AG04450 (cell line): Measurements from ENCODE around the gene ARL13A. TPM values are rescaled to one million over a fixed set of nuclear protein-coding genes. Genes with fewer than 3 reads are reported as not detected.

Experiments used
- CTCF ChIA-PET: fragments of 300-600, 350-600 bp; formaldehyde crosslinking; extraction: SDS; loops from one replicate; lab custom pipeline; 2022; ENCODE audit warnings: antibody characterized with exemption, inconsistent platforms; lab: Charles Lee
- POLR2A ChIA-PET: fragments of 350-600 bp; formaldehyde crosslinking; extraction: SDS; loops from one replicate; lab custom pipeline; 2021; ENCODE audit warnings: antibody characterized with exemption, inconsistent platforms; lab: Yijun Ruan, JAX
- DNase-seq: peaks from one replicate; pipeline ENCODE4 v3.0.0-alpha.2; 2011; ENCODE audit warnings: low read depth, low spot score
- H3K27ac ChIP-seq: one replicate; pipeline ENCODE4 v1.5.1; 2012; ENCODE audit warnings: low read depth, low read length, control low read depth
- H3K27me3 ChIP-seq: one replicate; pipeline ENCODE4 v1.6.0; 2012; ENCODE audit warnings: low read length; ENCODE audit not compliant: control insufficient read depth, insufficient read depth
- H3K4me3 ChIP-seq: 2 replicates; pipeline ENCODE4 v1.5.1; 2011; ENCODE audit warnings: mild to moderate bottlenecking, low read depth, low read length, control low read depth
- H3K9me3 ChIP-seq: 2 replicates; pipeline ENCODE4 v1.5.1; 2012; ENCODE audit warnings: low read length; ENCODE audit not compliant: control insufficient read depth, insufficient read depth
- polyA minus RNA-seq: library from RNA; depleted of rRNA, polyadenylated mRNA; stranded (reverse); fragments of >200 nt; gene quantifications from 2 replicates; pipeline ENCODE4 v1.2.3, GENCODE V29; 2011; rRNA and poly(A)+ RNA removed
- polyA plus RNA-seq: library from polyadenylated mRNA; depleted of rRNA; stranded (reverse); fragments of >200 nt; gene quantifications from 2 replicates; pipeline ENCODE4 v1.2.3, GENCODE V29; 2011; rRNA removed
- TF ChIP-seq, protein P1 (sequence below): IDR thresholded peaks from 2 replicates; pipeline ENCODE4 v1.5.1; 2011; ENCODE audit warnings: low read depth, low read length, control low read depth, inconsistent platforms

Gene ARL13A
- polyA plus RNA-seq, result 0.09 and 0.24 TPM in 2 replicates
- polyA minus RNA-seq, result not detected in 2 replicates

DNA sequence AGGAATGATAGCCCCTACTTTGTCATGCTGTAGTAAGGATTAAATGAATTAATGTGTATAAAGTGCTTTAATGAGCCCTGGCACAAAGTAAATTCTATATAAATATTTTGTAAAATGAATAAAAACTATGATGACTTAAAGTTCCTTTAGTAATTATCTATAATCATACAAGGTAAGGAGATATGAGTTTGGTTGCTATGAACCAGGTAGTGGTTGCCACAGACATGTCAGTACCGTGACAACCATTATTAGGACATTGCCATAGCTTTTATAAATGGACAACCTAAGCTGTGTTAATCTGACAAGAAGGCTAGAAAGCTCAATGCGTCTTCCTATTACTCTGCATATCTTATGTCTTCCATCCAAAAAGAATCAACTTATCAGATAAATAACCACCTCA is at the start of gene ARL13A:
Gene ARL13A, plus strand, starts transcription at position 301 of the 400 bp plus-strand sequence. CDS start 3,982 bp downstream, outside the sequence.
- Histone ChIP-seq H3K27ac (no peak within 1 kb of the TSS), H3K4me3 (no peak within 1 kb of the TSS), H3K27me3 (no peaks in the 10 kb centered on the region), H3K9me3 (no peaks in the 10 kb centered on the region)
- TF ChIP-seq, protein P1, sequence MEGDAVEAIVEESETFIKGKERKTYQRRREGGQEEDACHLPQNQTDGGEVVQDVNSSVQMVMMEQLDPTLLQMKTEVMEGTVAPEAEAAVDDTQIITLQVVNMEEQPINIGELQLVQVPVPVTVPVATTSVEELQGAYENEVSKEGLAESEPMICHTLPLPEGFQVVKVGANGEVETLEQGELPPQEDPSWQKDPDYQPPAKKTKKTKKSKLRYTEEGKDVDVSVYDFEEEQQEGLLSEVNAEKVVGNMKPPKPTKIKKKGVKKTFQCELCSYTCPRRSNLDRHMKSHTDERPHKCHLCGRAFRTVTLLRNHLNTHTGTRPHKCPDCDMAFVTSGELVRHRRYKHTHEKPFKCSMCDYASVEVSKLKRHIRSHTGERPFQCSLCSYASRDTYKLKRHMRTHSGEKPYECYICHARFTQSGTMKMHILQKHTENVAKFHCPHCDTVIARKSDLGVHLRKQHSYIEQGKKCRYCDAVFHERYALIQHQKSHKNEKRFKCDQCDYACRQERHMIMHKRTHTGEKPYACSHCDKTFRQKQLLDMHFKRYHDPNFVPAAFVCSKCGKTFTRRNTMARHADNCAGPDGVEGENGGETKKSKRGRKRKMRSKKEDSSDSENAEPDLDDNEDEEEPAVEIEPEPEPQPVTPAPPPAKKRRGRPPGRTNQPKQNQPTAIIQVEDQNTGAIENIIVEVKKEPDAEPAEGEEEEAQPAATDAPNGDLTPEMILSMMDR, result no peak
- no peak for DNase-seq
- POLR2A ChIA-PET, result no interaction called here
- CTCF ChIA-PET, result no interaction called here

DNA sequence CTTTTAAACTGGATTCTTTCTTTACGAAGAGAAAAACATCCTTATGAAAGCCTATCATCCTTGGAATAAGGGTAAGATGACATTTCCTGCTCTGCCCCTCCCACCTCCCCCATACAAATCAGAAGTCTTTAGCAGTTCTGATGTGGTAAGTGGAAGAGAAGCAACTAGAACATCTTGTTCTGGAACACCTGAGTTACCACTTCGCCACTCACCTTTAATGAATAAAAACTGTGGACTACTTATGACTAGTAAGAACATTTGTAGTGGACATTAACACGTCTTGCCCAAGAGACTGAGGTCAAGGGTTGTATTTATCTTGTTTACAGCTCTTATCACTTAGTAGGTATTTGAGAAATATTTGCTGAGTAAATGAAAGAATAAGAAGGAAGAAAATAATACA is 45.1 kb upstream of the ARL13A start:
- POLR2A ChIA-PET, result no interaction called here

DNA sequence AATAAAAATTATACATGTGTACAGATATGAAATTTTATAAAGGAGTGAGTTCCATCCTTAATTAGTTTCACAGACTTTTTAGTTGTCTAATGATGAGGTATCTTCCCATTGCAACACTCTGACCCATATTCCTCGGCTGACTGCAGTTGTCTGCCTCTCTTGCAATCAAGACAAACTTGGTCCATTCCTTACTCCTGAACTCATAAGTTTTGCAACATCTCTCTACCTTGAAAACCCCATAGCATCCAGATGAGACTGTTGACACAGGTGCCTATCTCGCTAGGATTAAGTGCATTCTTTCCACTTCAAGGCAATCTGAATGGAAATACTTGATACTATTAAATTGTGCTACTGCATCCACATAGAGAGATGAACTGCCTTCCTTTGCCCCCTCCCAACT is 43.1 kb upstream of the ARL13A start:
- Histone ChIP-seq H3K27me3 (no peaks in the 10 kb centered on the region), H3K9me3 (peaks cover 3% of the 10 kb centered on the region; the same call in 1 of the 2 replicates), H3K27ac (no peak overlapping the region), H3K4me3 (no peak overlapping the region)
- ChIA-PET POLR2A (no interaction called here), CTCF (no interaction called here)
- no peak for DNase-seq
- TF ChIP-seq, protein P1, result no peak

More for the DNA sequence above, 45.1 kb upstream of the ARL13A start:
- CTCF ChIA-PET, result no interaction called here
- no peaks in the 10 kb centered on the region for H3K9me3 ChIP-seq
- TF ChIP-seq, protein P1, result no peak
- DNase-seq, result no peak
- H3K4me3 ChIP-seq, result no peak overlapping the region
- no peak overlapping the region for H3K27ac ChIP-seq
- H3K27me3 ChIP-seq, result no peaks in the 10 kb centered on the region

DNA sequence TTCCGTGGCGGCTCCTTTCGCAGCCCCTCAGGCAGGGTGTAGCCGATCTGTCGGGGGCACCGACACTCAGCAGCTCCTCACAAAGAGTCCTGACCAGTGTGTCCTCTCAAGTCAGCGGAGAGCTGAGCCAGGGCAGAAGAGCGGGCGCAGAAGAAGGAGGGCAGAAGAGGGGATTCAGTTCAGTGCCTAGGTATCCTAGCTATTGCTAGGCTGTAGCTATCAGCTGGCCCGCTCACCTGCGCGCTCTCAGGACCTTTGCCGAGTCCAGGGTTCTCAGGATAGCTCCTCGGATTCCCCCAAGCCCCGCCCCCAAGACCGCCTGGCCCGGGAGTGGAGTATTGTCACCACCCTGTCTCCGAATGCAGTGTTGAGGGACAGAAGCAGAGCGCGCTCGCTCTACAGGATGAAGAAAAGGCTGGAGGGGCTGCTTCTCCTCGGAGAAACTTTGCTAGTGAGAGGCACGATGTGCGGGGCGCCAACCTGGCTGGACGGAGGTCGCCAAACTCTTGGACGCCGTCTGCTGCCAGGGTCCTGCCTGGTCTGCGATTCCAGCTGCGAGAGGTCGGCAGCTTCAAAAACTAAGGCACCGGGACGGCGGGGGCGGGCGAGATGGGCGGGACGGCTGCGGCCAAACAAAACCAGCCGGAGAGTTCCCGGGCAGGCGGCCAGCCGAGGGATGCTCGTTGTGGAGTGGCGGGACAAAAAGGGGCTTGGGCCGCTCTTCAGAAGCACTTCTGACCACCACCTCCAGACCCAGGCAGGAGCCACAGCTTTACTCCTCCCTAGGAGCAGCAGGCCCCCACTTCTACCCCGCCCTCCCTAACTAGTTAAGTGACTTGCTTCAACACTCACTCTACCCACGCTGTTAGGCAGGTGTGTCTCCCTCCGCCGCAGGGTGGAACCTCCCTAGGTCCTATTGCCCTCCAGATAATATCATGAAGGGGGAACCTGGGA is 40.6 kb upstream of the ARL13A start, which contains the start of gene XKRX:
Gene XKRX, minus strand, starts transcription at position 258 of the 954 bp plus-strand sequence. CDS start 613 bp downstream, outside the sequence.
- Histone ChIP-seq H3K27ac (no peak within 1 kb of the TSS), H3K9me3 (peaks cover 3% of the 10 kb centered on the region; the same call in 1 of the 2 replicates), H3K27me3 (no peaks in the 10 kb centered on the region), H3K4me3 (peak within 1 kb of the TSS; percentile 60)
- TF ChIP-seq, protein P1, result no peak
- ChIA-PET POLR2A (interaction anchor here (0.6 kb wide), 1 partner anchor 127 kb away, joined by 3 read pairs; no protein-coding TSS in a partner anchor), CTCF (interaction anchor here (0.6 kb wide), 1 partner anchor 188 kb away, joined by 6 read pairs; no protein-coding TSS in a partner anchor)
- DNase-seq, result no peak
